ENCODE measurements around the gene NOP16. TPM values are rescaled to one million over a fixed set of nuclear protein-coding genes. Genes with fewer than 3 reads are reported as not detected.

The NOP16 gene
- total and polyA plus RNA-seq, 2 of the 13 experiments (the other 11 are each of a cell fraction or from before 2014, with no cell fraction given): 43.3 to 48.4 TPM

DNA sequence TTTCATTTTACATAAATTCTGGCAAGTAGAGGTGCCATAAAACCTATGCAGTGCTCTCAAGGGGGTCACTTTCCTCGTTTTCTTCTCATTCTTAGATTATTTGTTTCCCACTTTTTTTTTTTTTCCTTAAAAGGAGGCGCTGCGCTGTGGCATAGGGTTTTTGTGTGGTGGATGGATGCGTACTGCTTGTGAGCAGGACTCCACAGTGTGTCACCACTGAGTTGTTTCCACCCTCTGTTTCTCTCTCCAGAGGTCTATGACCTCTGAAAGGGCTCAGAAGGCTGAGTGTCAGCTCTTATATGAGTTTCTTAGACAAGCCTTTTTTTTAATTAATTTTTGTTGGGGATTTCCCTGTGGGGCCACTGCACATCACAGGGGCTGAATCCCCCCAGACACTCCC lies 41.6 kb upstream of the NOP16 start (continued):
- TF ChIP-seq, protein P1, sequence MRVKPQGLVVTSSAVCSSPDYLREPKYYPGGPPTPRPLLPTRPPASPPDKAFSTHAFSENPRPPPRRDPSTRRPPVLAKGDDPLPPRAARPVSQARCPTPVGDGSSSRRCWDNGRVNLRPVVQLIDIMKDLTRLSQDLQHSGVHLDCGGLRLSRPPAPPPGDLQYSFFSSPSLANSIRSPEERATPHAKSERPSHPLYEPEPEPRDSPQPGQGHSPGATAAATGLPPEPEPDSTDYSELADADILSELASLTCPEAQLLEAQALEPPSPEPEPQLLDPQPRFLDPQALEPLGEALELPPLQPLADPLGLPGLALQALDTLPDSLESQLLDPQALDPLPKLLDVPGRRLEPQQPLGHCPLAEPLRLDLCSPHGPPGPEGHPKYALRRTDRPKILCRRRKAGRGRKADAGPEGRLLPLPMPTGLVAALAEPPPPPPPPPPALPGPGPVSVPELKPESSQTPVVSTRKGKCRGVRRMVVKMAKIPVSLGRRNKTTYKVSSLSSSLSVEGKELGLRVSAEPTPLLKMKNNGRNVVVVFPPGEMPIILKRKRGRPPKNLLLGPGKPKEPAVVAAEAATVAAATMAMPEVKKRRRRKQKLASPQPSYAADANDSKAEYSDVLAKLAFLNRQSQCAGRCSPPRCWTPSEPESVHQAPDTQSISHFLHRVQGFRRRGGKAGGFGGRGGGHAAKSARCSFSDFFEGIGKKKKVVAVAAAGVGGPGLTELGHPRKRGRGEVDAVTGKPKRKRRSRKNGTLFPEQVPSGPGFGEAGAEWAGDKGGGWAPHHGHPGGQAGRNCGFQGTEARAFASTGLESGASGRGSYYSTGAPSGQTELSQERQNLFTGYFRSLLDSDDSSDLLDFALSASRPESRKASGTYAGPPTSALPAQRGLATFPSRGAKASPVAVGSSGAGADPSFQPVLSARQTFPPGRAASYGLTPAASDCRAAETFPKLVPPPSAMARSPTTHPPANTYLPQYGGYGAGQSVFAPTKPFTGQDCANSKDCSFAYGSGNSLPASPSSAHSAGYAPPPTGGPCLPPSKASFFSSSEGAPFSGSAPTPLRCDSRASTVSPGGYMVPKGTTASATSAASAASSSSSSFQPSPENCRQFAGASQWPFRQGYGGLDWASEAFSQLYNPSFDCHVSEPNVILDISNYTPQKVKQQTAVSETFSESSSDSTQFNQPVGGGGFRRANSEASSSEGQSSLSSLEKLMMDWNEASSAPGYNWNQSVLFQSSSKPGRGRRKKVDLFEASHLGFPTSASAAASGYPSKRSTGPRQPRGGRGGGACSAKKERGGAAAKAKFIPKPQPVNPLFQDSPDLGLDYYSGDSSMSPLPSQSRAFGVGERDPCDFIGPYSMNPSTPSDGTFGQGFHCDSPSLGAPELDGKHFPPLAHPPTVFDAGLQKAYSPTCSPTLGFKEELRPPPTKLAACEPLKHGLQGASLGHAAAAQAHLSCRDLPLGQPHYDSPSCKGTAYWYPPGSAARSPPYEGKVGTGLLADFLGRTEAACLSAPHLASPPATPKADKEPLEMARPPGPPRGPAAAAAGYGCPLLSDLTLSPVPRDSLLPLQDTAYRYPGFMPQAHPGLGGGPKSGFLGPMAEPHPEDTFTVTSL (CRISPR knock-in tag; IDR thresholded peaks at IDR 0.05; ENCODE audit: borderline replicate concordance): no peak
- TF ChIP-seq ZNF7 (CRISPR knock-in tag; IDR thresholded peaks at IDR 0.05) (peak; percentile 72; the same call in 1 of the 2 replicates), ZNF282 (IDR thresholded peaks at IDR 0.05; ENCODE audit: partially characterized antibody) (no peak), ASH2L (IDR thresholded peaks at IDR 0.05; ENCODE audit: insufficient read length, low read depth, low read length) (no peak), ZNF354B (CRISPR knock-in tag; IDR thresholded peaks at IDR 0.05) (no peak), ZNF563 (CRISPR knock-in tag; IDR thresholded peaks at IDR 0.05) (no peak), TRIM24 (CRISPR knock-in tag; IDR thresholded peaks at IDR 0.05) (no peak), E2F5 (CRISPR knock-in tag; conservative IDR thresholded peaks at IDR 0.05) (no peak), ZBTB1 (CRISPR knock-in tag; IDR thresholded peaks at IDR 0.05; ENCODE audit: borderline replicate concordance) (no peak), ZNF414 (CRISPR knock-in tag; IDR thresholded peaks at IDR 0.05) (no peak), ZNF652 (CRISPR knock-in tag; IDR thresholded peaks at IDR 0.05; ENCODE audit: borderline replicate concordance, low read depth) (no peak), NR2F1 (CRISPR knock-in tag; IDR thresholded peaks at IDR 0.05) (peak; percentile 10 to 43; a peak in 2 of 4 replicates), GATAD2A (CRISPR knock-in tag; IDR thresholded peaks at IDR 0.05) (no peak)
- TF ChIP-seq, protein P2, sequence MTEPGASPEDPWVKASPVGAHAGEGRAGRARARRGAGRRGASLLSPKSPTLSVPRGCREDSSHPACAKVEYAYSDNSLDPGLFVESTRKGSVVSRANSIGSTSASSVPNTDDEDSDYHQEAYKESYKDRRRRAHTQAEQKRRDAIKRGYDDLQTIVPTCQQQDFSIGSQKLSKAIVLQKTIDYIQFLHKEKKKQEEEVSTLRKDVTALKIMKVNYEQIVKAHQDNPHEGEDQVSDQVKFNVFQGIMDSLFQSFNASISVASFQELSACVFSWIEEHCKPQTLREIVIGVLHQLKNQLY (CRISPR knock-in tag; IDR thresholded peaks at IDR 0.05): no peak
